Mucosa of stomach (tissue), 1 donor: ENCODE data around the gene GLIPR2.
"Not testable (repeated sequence)": the region's sequence is repeated elsewhere in the genome, so short reads cannot be mapped to it uniquely, and the experiment has no call there.

Experiments used
- H3K27me3 ChIP-seq: one replicate; pipeline ENCODE4 v1.7.0; 2013; ENCODE audit warnings: mild to moderate bottlenecking, low read length; ENCODE audit not compliant: control insufficient read depth, insufficient read depth
- H3K36me3 ChIP-seq: one replicate; pipeline ENCODE4 v1.7.0; 2013; ENCODE audit warnings: low read length; ENCODE audit not compliant: control insufficient read depth, insufficient read depth
- H3K4me1 ChIP-seq: one replicate; pipeline ENCODE4 v1.7.0; 2013; ENCODE audit warnings: mild to moderate bottlenecking, low read length; ENCODE audit not compliant: control insufficient read depth, insufficient read depth
- H3K4me3 ChIP-seq: one replicate; pipeline ENCODE4 v1.7.0; 2013; ENCODE audit warnings: low read length
- H3K9ac ChIP-seq: one replicate; pipeline ENCODE4 v1.7.0; 2013; ENCODE audit warnings: mild to moderate bottlenecking, low read length, moderate library complexity
- H3K9me3 ChIP-seq: one replicate; pipeline ENCODE4 v1.7.0; 2013; ENCODE audit warnings: mild to moderate bottlenecking, low read length, moderate library complexity; ENCODE audit not compliant: control insufficient read depth
- donor health status: Pancreatic carcinoma.

GLIPR2 gene

GRCh38 chr9:36160126-36160525, 23.6 kb downstream of the GLIPR2 start:
- not testable (repeated sequence) for H3K36me3 ChIP-seq, H3K4me1 ChIP-seq, H3K9me3 ChIP-seq, H3K4me3 ChIP-seq, H3K9ac ChIP-seq, H3K27me3 ChIP-seq

- Histone ChIP-seq H3K9me3 (no peaks in the 10 kb centered on the region), H3K27me3 (peaks cover 2% of the 10 kb centered on the region), H3K9ac (no peak overlapping the region), H3K4me3 (no peak overlapping the region), H3K4me1 (peaks cover under 1% of the 10 kb centered on the region), H3K36me3 (no peaks in the 10 kb centered on the region)
Measured at GRCh38 chr9:36161187-36161586, 24.7 kb downstream of the GLIPR2 start.

GRCh38 chr9:36162211-36162738, 25.7 kb downstream of the GLIPR2 start:
- H3K4me1 ChIP-seq = peaks cover 3% of the 10 kb centered on the region

DNA sequence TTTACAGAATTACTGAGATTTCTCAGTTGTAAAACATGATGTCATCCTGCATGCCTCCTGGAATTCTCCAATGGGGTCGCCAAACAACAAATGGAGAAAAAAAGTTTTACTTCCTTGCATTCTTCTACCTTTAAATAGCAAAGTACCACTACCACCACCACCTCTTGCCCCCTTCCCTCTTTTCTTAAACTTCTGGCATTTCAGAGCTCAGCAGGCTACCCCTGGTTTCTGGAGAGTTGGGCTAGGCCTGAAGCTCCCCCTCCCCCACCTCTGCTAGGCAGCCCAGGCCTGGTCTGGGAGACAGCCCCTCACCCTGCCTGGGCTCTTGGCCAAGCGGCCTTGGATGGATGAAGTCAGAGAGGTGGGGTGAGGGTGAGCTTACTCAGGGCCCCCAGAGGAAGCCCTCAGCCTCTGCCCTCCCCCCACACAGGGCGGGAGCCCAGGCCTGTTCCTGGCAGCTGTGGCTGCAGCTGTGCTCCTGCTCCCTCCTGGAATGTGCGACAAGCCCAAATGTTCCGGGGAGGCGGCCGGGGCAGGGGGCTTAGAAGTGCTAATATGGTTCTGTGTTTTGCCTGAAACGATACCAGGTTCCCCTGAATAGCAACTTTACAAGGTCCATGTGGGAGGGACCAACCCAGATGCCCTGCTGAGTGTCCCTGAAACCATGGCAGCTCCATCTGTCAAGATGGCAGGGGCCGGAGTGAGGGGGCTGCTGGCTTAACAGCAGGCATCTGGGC, 26.7 kb downstream of the GLIPR2 start:
- Histone ChIP-seq H3K4me1 (peaks cover 3% of the 10 kb centered on the region), H3K36me3 (no peaks in the 10 kb centered on the region), H3K4me3 (no peak overlapping the region), H3K9ac (no peak overlapping the region), H3K27me3 (peaks cover 5% of the 10 kb centered on the region), H3K9me3 (no peaks in the 10 kb centered on the region)

More at GRCh38 chr9:36162211-36162738, 25.7 kb downstream of the GLIPR2 start:
- Histone ChIP-seq H3K36me3 (no peaks in the 10 kb centered on the region), H3K9ac (no peak overlapping the region), H3K9me3 (no peaks in the 10 kb centered on the region), H3K27me3 (peaks cover 5% of the 10 kb centered on the region), H3K4me3 (no peak overlapping the region)

DNA sequence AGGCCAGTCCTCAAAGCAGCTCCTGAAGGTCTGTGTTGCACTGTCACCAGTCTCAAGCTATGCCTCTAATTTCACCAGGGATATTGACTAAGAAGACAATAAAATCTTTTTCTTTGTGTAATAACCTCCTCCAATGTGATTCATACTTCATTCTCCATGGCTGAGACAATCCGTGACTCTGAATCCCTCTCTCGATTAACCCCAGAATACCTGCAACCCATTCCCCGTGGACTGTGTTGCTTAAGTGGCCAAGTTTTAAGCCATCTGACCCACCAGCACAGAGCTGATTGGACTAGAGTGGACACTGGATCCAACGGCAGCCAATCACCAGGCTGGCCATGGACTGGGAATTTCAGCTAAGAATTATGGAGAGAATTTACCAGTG, 27.2 kb downstream of the GLIPR2 start:
- no peaks in the 10 kb centered on the region for H3K36me3 ChIP-seq
- peaks cover 3% of the 10 kb centered on the region for H3K4me1 ChIP-seq
- peaks cover 5% of the 10 kb centered on the region for H3K27me3 ChIP-seq
- no peak overlapping the region for H3K9ac ChIP-seq
- no peak overlapping the region for H3K4me3 ChIP-seq
- H3K9me3 ChIP-seq = no peaks in the 10 kb centered on the region

GRCh38 chr9:36164372-36164771, 27.8 kb downstream of the GLIPR2 start:
- Histone ChIP-seq H3K27me3 (peaks cover 5% of the 10 kb centered on the region), H3K36me3 (no peaks in the 10 kb centered on the region), H3K4me1 (peaks cover 3% of the 10 kb centered on the region), H3K4me3 (no peak overlapping the region), H3K9ac (no peak overlapping the region), H3K9me3 (no peaks in the 10 kb centered on the region)

- H3K36me3 ChIP-seq = no peaks in the 10 kb centered on the region
- no peaks in the 10 kb centered on the region for H3K9me3 ChIP-seq
Measured at GRCh38 chr9:36164989-36165388, 28.5 kb downstream of the GLIPR2 start.

DNA sequence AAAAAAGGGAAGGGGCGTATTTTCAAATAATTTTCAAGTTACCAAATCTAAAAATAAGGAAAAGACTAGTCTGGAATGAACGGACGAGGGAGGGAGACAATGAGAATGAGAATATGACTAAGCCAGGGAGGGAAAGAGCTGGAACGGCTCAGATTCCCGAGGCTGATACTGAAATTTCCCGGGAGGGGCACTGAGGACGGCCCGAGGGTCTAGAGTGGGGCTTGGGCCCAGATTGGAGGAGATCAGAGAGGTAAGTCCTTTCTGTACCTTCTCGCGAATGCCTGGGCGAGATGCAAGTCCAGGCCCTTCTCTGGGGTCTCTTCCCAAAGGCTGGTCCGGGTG, 29.3 kb downstream of the GLIPR2 start:
- H3K36me3 ChIP-seq = no peaks in the 10 kb centered on the region
- H3K9me3 ChIP-seq = no peaks in the 10 kb centered on the region
- H3K27me3 ChIP-seq = peaks cover 5% of the 10 kb centered on the region
- no peak overlapping the region for H3K9ac ChIP-seq
- H3K4me3 ChIP-seq = no peak overlapping the region
- H3K4me1 ChIP-seq = peaks cover 3% of the 10 kb centered on the region

More at GRCh38 chr9:36164989-36165388, 28.5 kb downstream of the GLIPR2 start:
- Histone ChIP-seq H3K9ac (no peak overlapping the region), H3K4me3 (no peak overlapping the region), H3K4me1 (peaks cover 3% of the 10 kb centered on the region), H3K27me3 (peaks cover 5% of the 10 kb centered on the region)

DNA sequence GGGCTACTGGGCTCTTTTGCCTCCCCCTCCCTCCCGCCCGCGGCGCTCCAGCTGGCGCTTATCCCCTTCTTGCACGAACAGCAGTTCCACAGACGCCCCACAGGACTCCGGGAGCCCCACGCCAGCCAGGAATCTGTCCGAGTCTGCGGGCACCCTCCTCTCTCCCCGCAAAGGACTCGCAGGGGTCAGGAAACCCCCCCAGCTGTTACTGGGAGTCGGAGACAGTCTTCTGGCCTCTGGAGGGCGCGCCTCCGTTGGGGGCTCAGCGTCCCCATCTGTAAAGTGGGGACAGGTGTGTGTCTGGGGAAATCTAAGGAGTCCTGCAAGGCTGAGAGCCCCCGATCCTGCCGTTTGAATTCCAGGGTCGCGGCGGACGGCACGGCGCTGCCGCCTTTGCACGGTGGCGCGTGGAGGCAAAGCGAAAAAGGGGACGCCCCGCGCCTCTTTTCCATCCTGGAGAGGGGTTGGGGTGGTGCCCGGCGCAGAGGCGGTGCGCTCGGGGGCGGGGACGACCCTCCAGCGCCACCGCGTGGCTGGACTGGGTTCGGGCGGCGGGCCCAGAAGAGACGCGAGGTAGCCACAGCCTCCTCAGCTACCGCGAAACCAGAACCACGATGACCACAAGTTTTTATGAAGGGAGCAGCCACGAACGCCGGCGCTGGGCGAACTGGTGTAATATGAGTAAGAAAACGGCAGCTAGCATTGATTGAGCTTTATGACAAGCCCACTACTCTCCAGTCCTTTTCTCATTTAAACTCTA, 29.8 kb downstream of the GLIPR2 start:
- no peaks in the 10 kb centered on the region for H3K9me3 ChIP-seq
- H3K27me3 ChIP-seq = peaks cover 5% of the 10 kb centered on the region
- no peaks in the 10 kb centered on the region for H3K36me3 ChIP-seq
- H3K4me1 ChIP-seq = peaks cover 3% of the 10 kb centered on the region
- H3K9ac ChIP-seq = peak overlapping the region; percentile 34
- H3K4me3 ChIP-seq = no peak overlapping the region

- Histone ChIP-seq H3K4me1 (peaks cover 3% of the 10 kb centered on the region), H3K27me3 (peaks cover 5% of the 10 kb centered on the region), H3K36me3 (no peaks in the 10 kb centered on the region), H3K4me3 (no peak within 1 kb of the TSS), H3K9me3 (no peaks in the 10 kb centered on the region), H3K9ac (no peak within 1 kb of the TSS)
Measured at GRCh38 chr9:36169166-36169565, 32.6 kb downstream of the GLIPR2 start, which contains the start of gene CCIN. Gene CCIN, plus strand, starts transcription at chr9:36169388. Its CDS starts 115 bp downstream, at chr9:36169503.

DNA sequence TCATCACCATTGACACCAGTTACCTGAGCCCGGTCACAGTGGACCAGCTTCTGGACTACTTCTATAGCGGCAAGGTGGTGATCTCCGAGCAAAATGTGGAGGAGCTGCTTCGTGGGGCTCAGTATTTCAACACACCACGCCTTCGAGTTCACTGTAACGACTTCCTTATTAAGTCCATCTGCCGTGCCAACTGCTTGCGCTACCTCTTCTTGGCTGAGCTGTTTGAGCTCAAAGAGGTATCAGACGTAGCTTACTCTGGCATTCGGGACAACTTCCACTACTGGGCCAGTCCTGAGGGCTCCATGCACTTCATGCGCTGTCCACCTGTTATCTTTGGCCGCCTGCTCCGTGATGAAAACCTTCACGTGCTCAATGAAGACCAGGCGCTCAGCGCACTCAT, 33.2 kb downstream of the GLIPR2 start:
- Histone ChIP-seq H3K27me3 (peaks cover 5% of the 10 kb centered on the region), H3K4me3 (no peak overlapping the region), H3K4me1 (peaks cover 3% of the 10 kb centered on the region), H3K9me3 (no peaks in the 10 kb centered on the region), H3K36me3 (no peaks in the 10 kb centered on the region), H3K9ac (no peak overlapping the region)

DNA sequence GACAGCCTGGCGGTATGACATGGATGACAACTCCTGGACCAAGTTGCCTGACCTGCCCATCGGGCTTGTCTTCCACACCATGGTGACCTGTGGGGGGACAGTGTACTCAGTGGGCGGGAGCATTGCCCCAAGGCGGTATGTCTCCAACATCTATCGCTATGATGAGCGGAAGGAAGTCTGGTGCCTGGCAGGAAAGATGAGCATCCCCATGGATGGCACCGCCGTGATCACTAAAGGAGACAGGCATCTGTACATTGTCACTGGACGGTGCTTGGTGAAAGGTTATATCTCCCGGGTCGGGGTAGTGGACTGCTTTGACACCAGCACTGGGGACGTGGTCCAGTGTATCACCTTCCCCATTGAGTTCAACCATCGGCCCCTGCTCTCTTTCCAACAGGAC, 34.0 kb downstream of the GLIPR2 start:
- H3K36me3 ChIP-seq = no peaks in the 10 kb centered on the region
- no peaks in the 10 kb centered on the region for H3K9me3 ChIP-seq
- H3K27me3 ChIP-seq = peaks cover 5% of the 10 kb centered on the region
- H3K9ac ChIP-seq = no peak overlapping the region
- no peak overlapping the region for H3K4me3 ChIP-seq
- H3K4me1 ChIP-seq = peaks cover 3% of the 10 kb centered on the region
